Sigmoid colon (tissue), 4 donors: Measurements from ENCODE around the gene CAMK1D.

Experiments
- POLR2A ChIP-seq, 2 donors: fragments of 450-650 bp; IDR thresholded peaks; one replicate each; pipeline ENCODE4 v1.6.1; 2016; ENCODE audit warnings: antibody characterized with exemption in 2 of 2, mild to moderate bottlenecking in 2 of 2, moderate library complexity in 2 of 2
- POLR2AphosphoS5 ChIP-seq, 4 donors: sonication (generic); formaldehyde crosslinking; IDR thresholded peaks; one replicate each; pipeline ENCODE4 v1.6.1; 2017; ENCODE audit warnings: antibody characterized with exemption in 4 of 4
- TF ChIP-seq, protein P1 (sequence below), 4 experiments: fragments of 450-650 bp in 3 of 4; fragments of 200-600 bp in 1 of 4; IDR thresholded peaks; one replicate each; pipeline ENCODE4 v1.5.1; 2016 to 2019; ENCODE audit warnings: antibody characterized with exemption in 4 of 4, mild to moderate bottlenecking in 3 of 4, moderate library complexity in 2 of 4

DNA sequence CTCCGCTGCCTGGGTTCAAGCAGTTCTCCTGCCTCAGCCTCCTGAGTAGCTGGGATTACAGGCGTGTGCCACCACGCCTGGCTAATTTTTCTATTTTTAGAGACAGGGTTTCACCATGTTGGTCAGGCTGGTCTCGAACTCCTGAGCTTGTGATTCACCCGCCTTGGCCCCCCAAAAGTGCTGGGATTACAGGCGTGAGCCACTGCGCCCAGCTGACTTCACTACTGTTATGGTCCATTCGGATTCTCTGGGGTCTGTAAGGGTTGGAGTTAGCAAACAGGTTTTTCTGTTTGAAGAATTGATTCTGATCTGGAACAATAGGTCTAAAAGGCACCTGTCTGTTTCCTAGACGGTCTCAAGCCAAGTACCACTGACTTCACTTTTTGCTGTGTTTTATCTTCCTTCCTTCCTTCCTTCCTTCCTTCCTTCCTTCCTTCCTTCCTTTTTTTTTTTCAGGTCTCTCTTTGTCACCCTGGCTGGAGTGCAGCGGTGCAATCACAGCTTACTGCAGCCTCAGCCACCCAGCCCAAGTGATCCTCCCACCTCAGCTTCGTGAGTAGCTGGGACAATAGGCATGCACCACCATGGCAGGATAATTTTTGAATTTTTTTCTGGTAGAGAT is 192.2 kb downstream of the CAMK1D start:
- no peak for TF ChIP-seq POLR2AphosphoS5 (IDR thresholded peaks at IDR 0.05)
- TF ChIP-seq, protein P1, sequence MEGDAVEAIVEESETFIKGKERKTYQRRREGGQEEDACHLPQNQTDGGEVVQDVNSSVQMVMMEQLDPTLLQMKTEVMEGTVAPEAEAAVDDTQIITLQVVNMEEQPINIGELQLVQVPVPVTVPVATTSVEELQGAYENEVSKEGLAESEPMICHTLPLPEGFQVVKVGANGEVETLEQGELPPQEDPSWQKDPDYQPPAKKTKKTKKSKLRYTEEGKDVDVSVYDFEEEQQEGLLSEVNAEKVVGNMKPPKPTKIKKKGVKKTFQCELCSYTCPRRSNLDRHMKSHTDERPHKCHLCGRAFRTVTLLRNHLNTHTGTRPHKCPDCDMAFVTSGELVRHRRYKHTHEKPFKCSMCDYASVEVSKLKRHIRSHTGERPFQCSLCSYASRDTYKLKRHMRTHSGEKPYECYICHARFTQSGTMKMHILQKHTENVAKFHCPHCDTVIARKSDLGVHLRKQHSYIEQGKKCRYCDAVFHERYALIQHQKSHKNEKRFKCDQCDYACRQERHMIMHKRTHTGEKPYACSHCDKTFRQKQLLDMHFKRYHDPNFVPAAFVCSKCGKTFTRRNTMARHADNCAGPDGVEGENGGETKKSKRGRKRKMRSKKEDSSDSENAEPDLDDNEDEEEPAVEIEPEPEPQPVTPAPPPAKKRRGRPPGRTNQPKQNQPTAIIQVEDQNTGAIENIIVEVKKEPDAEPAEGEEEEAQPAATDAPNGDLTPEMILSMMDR (IDR thresholded peaks at IDR 0.05), result no peak
- no peak for TF ChIP-seq POLR2A (IDR thresholded peaks at IDR 0.05)
